HFF-Myc (cell line): ENCODE results near the gene TRPM7.

Source experiments
- DNase-seq: peaks from one replicate; pipeline ENCODE4 v3.0.0-alpha.2; 2011; ENCODE audit warnings: low read depth; ENCODE audit errors: extremely low read depth
- H3K4me3 ChIP-seq: replicated peaks from 2 replicates; pipeline ENCODE4 v1.5.1; 2011; ENCODE audit warnings: low read depth, mild to moderate bottlenecking, control low read depth, low read length
- TF ChIP-seq, protein P1 (sequence below): IDR thresholded peaks from 2 replicates; pipeline ENCODE4 v1.5.1; 2012; ENCODE audit warnings: mild to moderate bottlenecking, low read depth, low read length, control low read depth; ENCODE audit errors: missing control alignments

Gene TRPM7

DNA sequence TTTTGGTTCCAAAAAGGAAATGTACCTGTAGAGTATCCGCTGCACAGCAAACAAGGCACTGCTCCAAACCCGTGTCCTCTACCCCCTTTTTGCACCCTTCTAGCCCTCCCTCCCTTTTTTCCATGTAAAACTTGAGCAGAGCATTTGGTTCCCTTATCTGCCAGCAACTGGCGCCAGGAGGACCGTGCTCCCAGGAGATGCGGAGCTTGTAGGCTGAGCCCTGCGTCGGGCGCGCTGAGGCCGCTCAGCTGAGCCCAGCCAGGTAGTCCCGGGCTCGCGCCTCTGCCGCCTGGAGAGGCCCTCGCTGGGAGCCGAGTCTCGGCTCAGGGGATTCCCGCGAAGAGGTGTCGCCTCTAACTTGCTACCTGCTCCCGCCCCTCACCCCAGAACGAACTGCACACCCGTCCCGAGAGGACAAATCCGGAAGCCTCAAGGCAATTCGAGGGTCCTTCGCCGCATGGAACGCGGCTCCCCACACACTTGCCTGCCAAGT is 575 bp downstream of the TRPM7 start:
- H3K4me3 ChIP-seq: peak overlapping the region; percentile 98
- DNase-seq: no peak
- TF ChIP-seq, protein P1, sequence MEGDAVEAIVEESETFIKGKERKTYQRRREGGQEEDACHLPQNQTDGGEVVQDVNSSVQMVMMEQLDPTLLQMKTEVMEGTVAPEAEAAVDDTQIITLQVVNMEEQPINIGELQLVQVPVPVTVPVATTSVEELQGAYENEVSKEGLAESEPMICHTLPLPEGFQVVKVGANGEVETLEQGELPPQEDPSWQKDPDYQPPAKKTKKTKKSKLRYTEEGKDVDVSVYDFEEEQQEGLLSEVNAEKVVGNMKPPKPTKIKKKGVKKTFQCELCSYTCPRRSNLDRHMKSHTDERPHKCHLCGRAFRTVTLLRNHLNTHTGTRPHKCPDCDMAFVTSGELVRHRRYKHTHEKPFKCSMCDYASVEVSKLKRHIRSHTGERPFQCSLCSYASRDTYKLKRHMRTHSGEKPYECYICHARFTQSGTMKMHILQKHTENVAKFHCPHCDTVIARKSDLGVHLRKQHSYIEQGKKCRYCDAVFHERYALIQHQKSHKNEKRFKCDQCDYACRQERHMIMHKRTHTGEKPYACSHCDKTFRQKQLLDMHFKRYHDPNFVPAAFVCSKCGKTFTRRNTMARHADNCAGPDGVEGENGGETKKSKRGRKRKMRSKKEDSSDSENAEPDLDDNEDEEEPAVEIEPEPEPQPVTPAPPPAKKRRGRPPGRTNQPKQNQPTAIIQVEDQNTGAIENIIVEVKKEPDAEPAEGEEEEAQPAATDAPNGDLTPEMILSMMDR: no peak

DNA sequence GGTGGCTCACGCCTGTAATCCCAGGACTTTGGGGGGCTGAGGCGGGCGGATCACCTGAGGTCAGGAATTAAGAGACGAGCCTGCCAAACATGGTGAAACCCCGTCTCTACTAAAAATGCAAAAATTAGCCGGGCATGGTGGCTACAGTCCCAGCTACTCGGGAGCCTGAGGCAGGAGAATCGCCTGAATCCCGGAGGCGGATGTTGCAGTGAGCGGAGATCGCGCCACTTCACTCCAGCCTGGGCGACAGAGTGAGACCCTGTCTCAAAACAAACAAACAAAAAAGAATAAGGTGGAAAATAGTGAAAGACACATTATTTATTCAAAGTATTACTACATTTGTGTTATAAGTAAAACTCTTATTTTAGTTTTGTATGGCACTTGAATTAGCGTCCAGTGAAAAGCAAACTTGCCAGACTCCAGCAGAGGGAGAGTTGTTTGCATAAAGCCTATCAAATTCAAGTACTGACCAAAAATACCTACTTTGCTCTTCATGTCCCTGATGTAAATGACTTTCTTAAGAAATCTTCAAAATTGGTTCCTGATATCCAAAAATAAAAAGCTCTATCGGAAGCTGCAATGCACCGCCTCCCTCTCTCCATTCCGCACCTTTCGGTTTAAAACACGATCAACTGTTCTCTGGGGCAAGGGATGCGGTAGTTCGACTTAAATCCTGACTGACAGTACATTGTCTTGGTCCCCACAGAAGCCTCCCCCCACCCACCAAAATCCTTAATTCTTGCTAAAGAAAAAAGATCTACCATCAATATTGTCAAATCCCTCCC is 1.2 kb downstream of the TRPM7 start:
- peak overlapping the region; percentile 98 for H3K4me3 ChIP-seq
- TF ChIP-seq, protein P1: peak; percentile 4

DNA sequence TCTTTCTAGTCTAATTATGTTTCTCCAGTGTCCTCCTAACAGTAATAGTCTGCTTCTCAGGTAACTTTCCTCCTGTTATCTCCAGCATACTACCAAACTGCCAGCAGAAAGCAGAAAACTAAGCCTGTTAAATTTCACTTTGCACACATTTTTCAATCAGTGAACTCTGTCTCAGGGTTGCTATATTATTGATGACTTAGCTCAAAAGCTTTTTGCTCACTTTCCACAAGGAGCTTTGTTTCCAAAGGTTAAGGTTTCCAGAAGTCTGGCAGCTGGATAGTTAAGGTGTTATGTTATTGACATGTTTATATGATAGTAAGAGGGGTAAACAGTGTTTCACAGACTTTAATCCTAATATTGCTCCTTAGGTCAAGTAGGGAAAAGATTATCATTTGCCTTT is 5.1 kb downstream of the TRPM7 start:
- H3K4me3 ChIP-seq: no peak overlapping the region
- DNase-seq: no peak
- TF ChIP-seq, protein P1: no peak

More for the DNA sequence above, 1.2 kb downstream of the TRPM7 start:
- DNase-seq: no peak

DNA sequence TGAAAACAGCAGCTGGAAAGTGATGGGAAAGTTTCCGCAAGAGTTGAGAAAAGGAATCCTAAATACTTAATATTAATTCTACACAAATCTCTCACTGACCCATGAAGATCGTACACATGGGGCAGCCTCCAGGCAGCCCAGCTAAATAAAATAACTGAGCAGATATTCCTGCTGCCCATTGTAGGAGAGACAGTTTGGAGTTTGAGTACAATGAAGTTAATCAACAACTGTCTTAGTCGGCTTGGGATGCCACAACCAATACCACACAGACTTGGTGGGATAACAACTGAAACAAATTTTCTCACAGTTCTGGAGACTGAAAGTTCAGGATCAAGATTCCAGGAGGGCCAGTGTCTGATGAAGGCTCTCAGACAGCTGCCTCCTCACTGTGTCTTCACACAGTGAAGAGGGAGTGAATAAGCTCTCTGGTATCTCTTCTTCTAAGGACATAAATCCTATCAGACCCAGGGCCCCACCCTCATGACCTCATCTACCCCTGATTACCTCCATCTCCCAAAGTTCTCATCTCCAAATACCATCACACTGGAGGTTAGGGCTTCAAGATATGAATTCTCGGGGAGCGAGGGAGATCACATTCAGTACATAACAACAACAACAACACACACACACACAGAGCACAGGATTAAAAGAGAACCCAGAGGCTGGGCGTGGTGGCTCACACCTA is 9.7 kb downstream of the TRPM7 start:
- DNase-seq: no peak
- TF ChIP-seq, protein P1: no peak
- H3K4me3 ChIP-seq: no peak overlapping the region

DNA sequence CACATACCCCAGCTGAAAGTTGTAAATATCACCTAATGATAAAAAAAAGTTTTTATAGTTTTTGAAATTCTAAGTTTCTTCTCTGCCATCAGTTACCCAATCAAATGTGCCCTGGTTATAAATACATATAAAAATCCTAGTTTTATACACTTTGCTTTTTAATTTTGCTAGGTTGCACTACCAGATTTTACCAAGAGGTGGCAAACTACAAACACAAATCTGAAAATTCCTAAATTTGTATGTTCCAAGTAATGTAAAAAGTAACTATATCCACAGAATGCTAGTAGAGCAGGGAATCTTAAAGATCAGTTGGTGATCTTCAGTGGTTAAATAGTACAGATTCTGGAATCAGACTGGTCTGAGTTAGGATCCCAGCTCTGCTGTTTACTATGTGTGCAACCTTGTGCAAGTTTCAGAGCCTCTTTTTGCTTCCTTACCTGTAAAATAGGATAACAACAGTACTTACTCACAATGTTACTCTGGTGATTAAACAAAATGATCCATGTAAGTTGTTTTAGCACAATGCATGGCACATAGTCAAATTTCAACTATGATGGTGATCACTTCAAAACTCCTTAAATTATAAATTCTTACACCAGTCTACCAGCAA is 11.0 kb downstream of the TRPM7 start:
- H3K4me3 ChIP-seq: no peak overlapping the region
- no peak for DNase-seq
- TF ChIP-seq, protein P1: peak; percentile 50

DNA sequence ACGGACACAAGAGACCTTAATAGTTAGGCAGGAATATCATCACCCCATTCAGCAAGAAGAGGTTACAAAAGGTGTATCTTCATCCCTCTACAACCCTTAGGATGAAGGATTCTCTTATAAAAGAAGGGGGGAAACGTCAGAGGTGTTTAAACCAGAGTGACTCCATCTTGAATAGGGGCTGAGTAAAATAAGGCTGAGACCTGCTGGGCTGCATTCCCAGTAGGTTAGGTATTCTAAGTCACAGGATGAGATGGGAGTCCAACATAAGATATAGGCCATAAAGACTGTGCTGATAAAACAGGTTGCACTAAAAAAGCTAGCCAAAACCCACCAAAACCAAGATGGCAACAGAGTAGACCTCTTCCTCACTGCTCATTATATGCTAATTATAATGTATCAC is 16.5 kb downstream of the TRPM7 start:
- H3K4me3 ChIP-seq: no peak overlapping the region
- TF ChIP-seq, protein P1: no peak
- DNase-seq: no peak
